Measurements from ENCODE around the gene ALG2.
"Not testable (repeated sequence)": the region's sequence is repeated elsewhere in the genome, so short reads cannot be mapped to it uniquely, and the experiment has no call there.

GRCh38 chr9:99237849-99238248, 16.1 kb upstream of the ALG2 start:
- TF ChIP-seq POLR2A, CTCF (IDR thresholded peaks at IDR 0.05): not testable (repeated sequence)
